Measurements from ENCODE around the gene NUP50. TPM values are rescaled to one million over a fixed set of nuclear protein-coding genes. Genes with fewer than 3 reads are reported as not detected.

NUP50 gene
- total and polyA plus RNA-seq, 2 donors (not counting 1 experiment from before 2014, with no cell fraction given): 17.4 to 29.2 TPM

DNA sequence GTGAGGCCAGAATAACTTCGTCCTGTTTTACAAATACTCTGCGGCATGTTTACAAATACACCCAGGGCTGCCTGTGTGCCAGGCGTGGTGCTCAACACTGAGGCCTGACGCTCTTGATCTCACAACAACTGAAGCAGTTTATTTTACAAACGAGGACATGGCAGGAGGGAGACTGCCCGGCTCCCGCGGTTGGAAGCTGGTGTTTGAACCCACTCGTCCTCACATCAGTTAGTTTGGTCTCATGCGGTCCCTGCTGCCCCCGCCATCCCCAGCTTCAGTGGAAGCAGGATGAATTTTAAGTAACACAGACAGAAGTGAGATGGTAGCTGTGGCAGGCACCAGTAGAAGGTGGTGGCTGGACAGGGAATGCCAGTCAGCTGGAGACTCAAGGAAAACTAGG is 60.6 kb downstream of the NUP50 start:
- no peaks in the 10 kb centered on the region for H3K27me3 ChIP-seq (ENCODE audit: control insufficient read depth, insufficient read depth, low read length)
- no peak overlapping the region for H3K27ac ChIP-seq (ENCODE audit: insufficient read depth, low read length)
- H3K4me2 ChIP-seq (ENCODE audit: extremely low read depth, insufficient read depth, low read length): no peak overlapping the region
- H3K9me3 ChIP-seq (ENCODE audit: control insufficient read depth, insufficient read depth, low read depth, low read length): no peaks in the 10 kb centered on the region
- H3K36me3 ChIP-seq (ENCODE audit: control insufficient read depth, insufficient read depth, low read length): no peaks in the 10 kb centered on the region
- no peak for DNase-seq (ENCODE audit: low read depth in 2 of 2)
- TF ChIP-seq EZH2 (IDR thresholded peaks at IDR 0.05; ENCODE audit: low read length, missing control alignments): no peak
- TF ChIP-seq, protein P1, sequence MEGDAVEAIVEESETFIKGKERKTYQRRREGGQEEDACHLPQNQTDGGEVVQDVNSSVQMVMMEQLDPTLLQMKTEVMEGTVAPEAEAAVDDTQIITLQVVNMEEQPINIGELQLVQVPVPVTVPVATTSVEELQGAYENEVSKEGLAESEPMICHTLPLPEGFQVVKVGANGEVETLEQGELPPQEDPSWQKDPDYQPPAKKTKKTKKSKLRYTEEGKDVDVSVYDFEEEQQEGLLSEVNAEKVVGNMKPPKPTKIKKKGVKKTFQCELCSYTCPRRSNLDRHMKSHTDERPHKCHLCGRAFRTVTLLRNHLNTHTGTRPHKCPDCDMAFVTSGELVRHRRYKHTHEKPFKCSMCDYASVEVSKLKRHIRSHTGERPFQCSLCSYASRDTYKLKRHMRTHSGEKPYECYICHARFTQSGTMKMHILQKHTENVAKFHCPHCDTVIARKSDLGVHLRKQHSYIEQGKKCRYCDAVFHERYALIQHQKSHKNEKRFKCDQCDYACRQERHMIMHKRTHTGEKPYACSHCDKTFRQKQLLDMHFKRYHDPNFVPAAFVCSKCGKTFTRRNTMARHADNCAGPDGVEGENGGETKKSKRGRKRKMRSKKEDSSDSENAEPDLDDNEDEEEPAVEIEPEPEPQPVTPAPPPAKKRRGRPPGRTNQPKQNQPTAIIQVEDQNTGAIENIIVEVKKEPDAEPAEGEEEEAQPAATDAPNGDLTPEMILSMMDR (conservative IDR thresholded peaks at IDR 0.05 in 1 of 2, IDR thresholded peaks at IDR 0.05 in 1 of 2; ENCODE audit: low read depth in 1 of 2, low read length in 2 of 2): no peak
- H2AFZ ChIP-seq (ENCODE audit: low read length): no peak overlapping the region
- H3K4me1 ChIP-seq (ENCODE audit: control insufficient read depth, extremely low read depth, insufficient read depth, low read length): no peaks in the 10 kb centered on the region
- no peak overlapping the region for H3K9ac ChIP-seq (ENCODE audit: insufficient read depth, low read length)
- H4K20me1 ChIP-seq (ENCODE audit: control insufficient read depth, extremely low read depth, insufficient read depth, low read length): no peaks in the 10 kb centered on the region
- no peak overlapping the region for H3K4me3 ChIP-seq (replicated peaks in 1 of 4; ENCODE audit: control extremely low read depth in 1 of 4, insufficient read depth in 1 of 4, low read depth in 3 of 4, low read length in 4 of 4)
- H3K79me2 ChIP-seq (ENCODE audit: control insufficient read depth, insufficient read depth, low read length): no peaks in the 10 kb centered on the region

DNA sequence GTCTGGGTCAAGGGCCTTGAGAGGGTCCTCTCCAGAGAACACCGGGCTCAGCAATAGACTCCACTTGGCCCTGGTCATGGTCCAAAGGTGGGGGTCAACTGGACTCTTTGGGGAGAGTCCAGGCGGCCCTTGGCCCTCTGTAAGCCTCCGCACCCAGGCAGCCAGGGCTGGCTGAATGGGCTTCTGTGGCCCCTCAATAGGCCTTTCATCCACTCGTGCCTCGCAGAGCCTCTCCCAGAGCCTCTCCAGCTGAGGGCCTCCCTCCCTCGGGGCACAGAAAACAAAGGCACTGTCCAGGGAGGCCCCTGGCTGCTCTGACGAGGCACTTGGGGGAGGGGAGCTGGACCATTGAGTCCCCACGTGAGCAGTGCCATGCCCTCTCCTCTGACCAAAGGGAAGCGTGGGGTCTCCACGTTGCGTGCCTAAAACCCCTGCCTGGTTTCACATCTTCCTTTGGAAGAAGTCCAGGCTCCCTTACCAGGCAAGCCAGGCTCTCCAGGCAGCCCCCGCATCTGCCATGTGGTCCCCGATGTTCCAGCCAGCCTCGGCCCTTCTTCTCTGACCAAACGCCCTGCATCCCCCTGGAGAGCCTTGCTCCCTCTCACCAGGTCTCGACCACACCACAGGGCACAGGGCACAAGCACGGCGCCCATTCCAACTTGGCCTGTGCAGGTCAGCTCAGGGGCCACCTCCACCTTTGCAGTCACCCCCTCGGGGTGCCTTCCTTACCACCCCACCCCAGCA is 61.4 kb downstream of the NUP50 start:
- DNase-seq (ENCODE audit: low read depth in 2 of 2): no peak
- H3K9me3 ChIP-seq (ENCODE audit: control insufficient read depth, insufficient read depth, low read depth, low read length): no peaks in the 10 kb centered on the region
- H2AFZ ChIP-seq (ENCODE audit: low read length): no peak overlapping the region
- H3K4me3 ChIP-seq (replicated peaks in 1 of 4; ENCODE audit: control extremely low read depth in 1 of 4, insufficient read depth in 1 of 4, low read depth in 3 of 4, low read length in 4 of 4): no peak overlapping the region
- no peak overlapping the region for H3K4me2 ChIP-seq (ENCODE audit: extremely low read depth, insufficient read depth, low read length)
- no peaks in the 10 kb centered on the region for H3K4me1 ChIP-seq (ENCODE audit: control insufficient read depth, extremely low read depth, insufficient read depth, low read length)
- H3K27ac ChIP-seq (ENCODE audit: insufficient read depth, low read length): no peak overlapping the region
- H3K79me2 ChIP-seq (ENCODE audit: control insufficient read depth, insufficient read depth, low read length): no peaks in the 10 kb centered on the region
- no peak overlapping the region for H3K9ac ChIP-seq (ENCODE audit: insufficient read depth, low read length)
- H3K27me3 ChIP-seq (ENCODE audit: control insufficient read depth, insufficient read depth, low read length): no peaks in the 10 kb centered on the region
- TF ChIP-seq EZH2 (IDR thresholded peaks at IDR 0.05; ENCODE audit: low read length, missing control alignments): no peak
- TF ChIP-seq, protein P1 (conservative IDR thresholded peaks at IDR 0.05 in 1 of 2, IDR thresholded peaks at IDR 0.05 in 1 of 2; ENCODE audit: low read depth in 1 of 2, low read length in 2 of 2): no peak
- no peaks in the 10 kb centered on the region for H3K36me3 ChIP-seq (ENCODE audit: control insufficient read depth, insufficient read depth, low read length)
- no peaks in the 10 kb centered on the region for H4K20me1 ChIP-seq (ENCODE audit: control insufficient read depth, extremely low read depth, insufficient read depth, low read length)

DNA sequence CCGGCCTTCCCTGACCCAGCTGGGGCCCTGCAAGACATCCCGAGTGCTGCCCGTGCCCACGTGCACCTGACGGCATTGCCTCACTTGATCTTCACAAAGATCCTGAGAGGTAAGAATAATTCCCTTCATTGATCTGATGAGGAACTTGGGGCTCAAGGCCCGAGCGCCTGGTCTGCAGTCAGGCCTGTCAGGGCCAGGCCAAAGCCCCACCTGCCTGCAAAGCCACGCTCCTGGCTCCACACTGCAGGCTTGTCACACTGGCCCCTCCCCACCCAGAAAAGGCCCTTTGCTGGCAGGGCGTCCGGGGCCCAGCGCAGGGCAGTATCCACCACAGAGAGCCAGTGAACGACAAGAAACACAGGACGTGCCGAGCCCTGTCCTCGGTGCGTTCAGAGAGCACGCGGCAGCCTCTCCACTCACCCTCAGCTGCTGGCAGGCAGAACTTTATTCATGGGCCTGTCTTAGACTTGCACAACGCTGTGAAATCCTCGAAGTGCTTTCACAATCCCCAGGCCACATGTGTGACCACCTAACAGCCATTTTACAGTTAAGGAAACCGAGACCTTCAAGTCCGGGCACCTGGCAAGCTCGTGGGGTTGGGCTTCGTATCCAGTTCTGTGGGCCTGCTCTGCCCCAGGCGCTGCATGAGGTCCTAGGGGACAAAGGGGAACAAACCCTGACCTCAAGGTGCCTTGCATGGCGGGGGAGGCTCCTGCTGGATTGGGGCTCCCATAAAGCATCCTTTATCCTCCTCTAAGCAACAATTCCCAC is 62.2 kb downstream of the NUP50 start:
- H3K79me2 ChIP-seq (ENCODE audit: control insufficient read depth, insufficient read depth, low read length): no peaks in the 10 kb centered on the region
- H3K9me3 ChIP-seq (ENCODE audit: control insufficient read depth, insufficient read depth, low read depth, low read length): no peaks in the 10 kb centered on the region
- no peaks in the 10 kb centered on the region for H3K4me1 ChIP-seq (ENCODE audit: control insufficient read depth, extremely low read depth, insufficient read depth, low read length)
- H2AFZ ChIP-seq (ENCODE audit: low read length): no peak overlapping the region
- no peaks in the 10 kb centered on the region for H3K27me3 ChIP-seq (ENCODE audit: control insufficient read depth, insufficient read depth, low read length)
- TF ChIP-seq EZH2 (IDR thresholded peaks at IDR 0.05; ENCODE audit: low read length, missing control alignments): no peak
- TF ChIP-seq, protein P1 (conservative IDR thresholded peaks at IDR 0.05 in 1 of 2, IDR thresholded peaks at IDR 0.05 in 1 of 2; ENCODE audit: low read depth in 1 of 2, low read length in 2 of 2): no peak
- no peaks in the 10 kb centered on the region for H3K36me3 ChIP-seq (ENCODE audit: control insufficient read depth, insufficient read depth, low read length)
- DNase-seq (ENCODE audit: low read depth in 2 of 2): peak in 1 of 2 donors; percentile 82
- no peak overlapping the region for H3K4me3 ChIP-seq (replicated peaks in 1 of 4; ENCODE audit: control extremely low read depth in 1 of 4, insufficient read depth in 1 of 4, low read depth in 3 of 4, low read length in 4 of 4)
- H3K4me2 ChIP-seq (ENCODE audit: extremely low read depth, insufficient read depth, low read length): no peak overlapping the region
- no peaks in the 10 kb centered on the region for H4K20me1 ChIP-seq (ENCODE audit: control insufficient read depth, extremely low read depth, insufficient read depth, low read length)
- no peak overlapping the region for H3K27ac ChIP-seq (ENCODE audit: insufficient read depth, low read length)
- no peak overlapping the region for H3K9ac ChIP-seq (ENCODE audit: insufficient read depth, low read length)

Data from fibroblast of lung (primary cell).